Measurements from ENCODE around the gene BDH1. TPM values are rescaled to one million over a fixed set of nuclear protein-coding genes. Genes with fewer than 3 reads are reported as not detected.

The BDH1 gene
- total and polyA plus RNA-seq, 2 of the 13 experiments (the other 11 are each of a cell fraction or from before 2014, with no cell fraction given) = 21.2 to 71.9 TPM

DNA sequence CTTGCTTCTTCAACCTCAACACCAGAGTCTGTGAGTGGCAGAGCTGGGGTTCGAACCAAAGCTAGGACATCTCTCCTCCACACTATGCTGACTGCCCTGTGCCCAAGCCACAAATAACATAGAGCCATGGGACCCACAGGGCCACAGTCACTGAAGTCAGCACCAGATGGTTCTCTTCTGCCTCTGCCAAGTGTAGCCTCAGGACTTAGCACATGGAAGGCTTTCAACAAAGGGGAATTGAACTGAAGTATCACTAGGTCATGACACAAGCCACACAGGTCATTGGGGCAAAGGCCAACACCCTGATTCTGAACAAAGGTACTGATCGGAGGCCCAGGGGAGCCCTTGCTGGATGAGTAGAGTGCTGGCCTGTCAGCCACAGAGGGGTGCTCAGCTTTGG is 83.6 kb downstream of the BDH1 start (continued):
- TF ChIP-seq, protein P1, sequence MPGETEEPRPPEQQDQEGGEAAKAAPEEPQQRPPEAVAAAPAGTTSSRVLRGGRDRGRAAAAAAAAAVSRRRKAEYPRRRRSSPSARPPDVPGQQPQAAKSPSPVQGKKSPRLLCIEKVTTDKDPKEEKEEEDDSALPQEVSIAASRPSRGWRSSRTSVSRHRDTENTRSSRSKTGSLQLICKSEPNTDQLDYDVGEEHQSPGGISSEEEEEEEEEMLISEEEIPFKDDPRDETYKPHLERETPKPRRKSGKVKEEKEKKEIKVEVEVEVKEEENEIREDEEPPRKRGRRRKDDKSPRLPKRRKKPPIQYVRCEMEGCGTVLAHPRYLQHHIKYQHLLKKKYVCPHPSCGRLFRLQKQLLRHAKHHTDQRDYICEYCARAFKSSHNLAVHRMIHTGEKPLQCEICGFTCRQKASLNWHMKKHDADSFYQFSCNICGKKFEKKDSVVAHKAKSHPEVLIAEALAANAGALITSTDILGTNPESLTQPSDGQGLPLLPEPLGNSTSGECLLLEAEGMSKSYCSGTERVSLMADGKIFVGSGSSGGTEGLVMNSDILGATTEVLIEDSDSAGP (CRISPR knock-in tag; IDR thresholded peaks at IDR 0.05; ENCODE audit: borderline replicate concordance) = no peak
- TF ChIP-seq, protein P2, sequence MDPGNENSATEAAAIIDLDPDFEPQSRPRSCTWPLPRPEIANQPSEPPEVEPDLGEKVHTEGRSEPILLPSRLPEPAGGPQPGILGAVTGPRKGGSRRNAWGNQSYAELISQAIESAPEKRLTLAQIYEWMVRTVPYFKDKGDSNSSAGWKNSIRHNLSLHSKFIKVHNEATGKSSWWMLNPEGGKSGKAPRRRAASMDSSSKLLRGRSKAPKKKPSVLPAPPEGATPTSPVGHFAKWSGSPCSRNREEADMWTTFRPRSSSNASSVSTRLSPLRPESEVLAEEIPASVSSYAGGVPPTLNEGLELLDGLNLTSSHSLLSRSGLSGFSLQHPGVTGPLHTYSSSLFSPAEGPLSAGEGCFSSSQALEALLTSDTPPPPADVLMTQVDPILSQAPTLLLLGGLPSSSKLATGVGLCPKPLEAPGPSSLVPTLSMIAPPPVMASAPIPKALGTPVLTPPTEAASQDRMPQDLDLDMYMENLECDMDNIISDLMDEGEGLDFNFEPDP (CRISPR knock-in tag; conservative IDR thresholded peaks at IDR 0.05) = no peak
- TF ChIP-seq YY1 (IDR thresholded peaks at IDR 0.05; ENCODE audit: insufficient read depth, insufficient replicate concordance, low read depth, low read length) (no peak), ETV6 (CRISPR knock-in tag; conservative IDR thresholded peaks at IDR 0.05) (no peak), CHCHD3 (CRISPR knock-in tag; IDR thresholded peaks at IDR 0.05) (no peak), NR1H2 (CRISPR knock-in tag; IDR thresholded peaks at IDR 0.05; ENCODE audit: borderline replicate concordance, low read depth) (no peak), SMARCE1 (IDR thresholded peaks at IDR 0.05; ENCODE audit: borderline replicate concordance) (no peak), NBN (conservative IDR thresholded peaks at IDR 0.05) (no peak), JUND (CRISPR knock-in tag; IDR thresholded peaks at IDR 0.05) (no peak), HNF4A (CRISPR knock-in tag; IDR thresholded peaks at IDR 0.05) (peak; percentile 83), ZNF136 (CRISPR knock-in tag; IDR thresholded peaks at IDR 0.05; ENCODE audit: low read depth) (no peak), HNF4G (IDR thresholded peaks at IDR 0.05; ENCODE audit: borderline replicate concordance, low read depth, low read length) (peak; percentile 54; the same call in 1 of the 2 replicates), HNF4G (CRISPR knock-in tag; IDR thresholded peaks at IDR 0.05; ENCODE audit: borderline replicate concordance, low read depth) (no peak), SP1 (IDR thresholded peaks at IDR 0.05) (no peak), SP1 (CRISPR knock-in tag; IDR thresholded peaks at IDR 0.05) (no peak), MLLT10 (CRISPR knock-in tag; IDR thresholded peaks at IDR 0.05) (no peak), CBX5 (CRISPR knock-in tag; IDR thresholded peaks at IDR 0.05; ENCODE audit: borderline replicate concordance) (no peak), SMAD9 (CRISPR knock-in tag; IDR thresholded peaks at IDR 0.05) (no peak)
- TF ChIP-seq, protein P3, sequence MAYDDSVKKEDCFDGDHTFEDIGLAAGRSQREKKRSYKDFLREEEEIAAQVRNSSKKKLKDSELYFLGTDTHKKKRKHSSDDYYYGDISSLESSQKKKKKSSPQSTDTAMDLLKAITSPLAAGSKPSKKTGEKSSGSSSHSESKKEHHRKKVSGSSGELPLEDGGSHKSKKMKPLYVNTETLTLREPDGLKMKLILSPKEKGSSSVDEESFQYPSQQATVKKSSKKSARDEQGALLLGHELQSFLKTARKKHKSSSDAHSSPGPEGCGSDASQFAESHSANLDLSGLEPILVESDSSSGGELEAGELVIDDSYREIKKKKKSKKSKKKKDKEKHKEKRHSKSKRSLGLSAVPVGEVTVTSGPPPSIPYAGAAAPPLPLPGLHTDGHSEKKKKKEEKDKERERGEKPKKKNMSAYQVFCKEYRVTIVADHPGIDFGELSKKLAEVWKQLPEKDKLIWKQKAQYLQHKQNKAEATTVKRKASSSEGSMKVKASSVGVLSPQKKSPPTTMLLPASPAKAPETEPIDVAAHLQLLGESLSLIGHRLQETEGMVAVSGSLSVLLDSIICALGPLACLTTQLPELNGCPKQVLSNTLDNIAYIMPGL (CRISPR knock-in tag; IDR thresholded peaks at IDR 0.05; ENCODE audit: borderline replicate concordance in 1 of 2, low read depth in 1 of 2) = no peak
- TF ChIP-seq, protein P4, sequence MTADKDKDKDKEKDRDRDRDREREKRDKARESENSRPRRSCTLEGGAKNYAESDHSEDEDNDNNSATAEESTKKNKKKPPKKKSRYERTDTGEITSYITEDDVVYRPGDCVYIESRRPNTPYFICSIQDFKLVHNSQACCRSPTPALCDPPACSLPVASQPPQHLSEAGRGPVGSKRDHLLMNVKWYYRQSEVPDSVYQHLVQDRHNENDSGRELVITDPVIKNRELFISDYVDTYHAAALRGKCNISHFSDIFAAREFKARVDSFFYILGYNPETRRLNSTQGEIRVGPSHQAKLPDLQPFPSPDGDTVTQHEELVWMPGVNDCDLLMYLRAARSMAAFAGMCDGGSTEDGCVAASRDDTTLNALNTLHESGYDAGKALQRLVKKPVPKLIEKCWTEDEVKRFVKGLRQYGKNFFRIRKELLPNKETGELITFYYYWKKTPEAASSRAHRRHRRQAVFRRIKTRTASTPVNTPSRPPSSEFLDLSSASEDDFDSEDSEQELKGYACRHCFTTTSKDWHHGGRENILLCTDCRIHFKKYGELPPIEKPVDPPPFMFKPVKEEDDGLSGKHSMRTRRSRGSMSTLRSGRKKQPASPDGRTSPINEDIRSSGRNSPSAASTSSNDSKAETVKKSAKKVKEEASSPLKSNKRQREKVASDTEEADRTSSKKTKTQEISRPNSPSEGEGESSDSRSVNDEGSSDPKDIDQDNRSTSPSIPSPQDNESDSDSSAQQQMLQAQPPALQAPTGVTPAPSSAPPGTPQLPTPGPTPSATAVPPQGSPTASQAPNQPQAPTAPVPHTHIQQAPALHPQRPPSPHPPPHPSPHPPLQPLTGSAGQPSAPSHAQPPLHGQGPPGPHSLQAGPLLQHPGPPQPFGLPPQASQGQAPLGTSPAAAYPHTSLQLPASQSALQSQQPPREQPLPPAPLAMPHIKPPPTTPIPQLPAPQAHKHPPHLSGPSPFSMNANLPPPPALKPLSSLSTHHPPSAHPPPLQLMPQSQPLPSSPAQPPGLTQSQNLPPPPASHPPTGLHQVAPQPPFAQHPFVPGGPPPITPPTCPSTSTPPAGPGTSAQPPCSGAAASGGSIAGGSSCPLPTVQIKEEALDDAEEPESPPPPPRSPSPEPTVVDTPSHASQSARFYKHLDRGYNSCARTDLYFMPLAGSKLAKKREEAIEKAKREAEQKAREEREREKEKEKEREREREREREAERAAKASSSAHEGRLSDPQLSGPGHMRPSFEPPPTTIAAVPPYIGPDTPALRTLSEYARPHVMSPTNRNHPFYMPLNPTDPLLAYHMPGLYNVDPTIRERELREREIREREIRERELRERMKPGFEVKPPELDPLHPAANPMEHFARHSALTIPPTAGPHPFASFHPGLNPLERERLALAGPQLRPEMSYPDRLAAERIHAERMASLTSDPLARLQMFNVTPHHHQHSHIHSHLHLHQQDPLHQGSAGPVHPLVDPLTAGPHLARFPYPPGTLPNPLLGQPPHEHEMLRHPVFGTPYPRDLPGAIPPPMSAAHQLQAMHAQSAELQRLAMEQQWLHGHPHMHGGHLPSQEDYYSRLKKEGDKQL (CRISPR knock-in tag; IDR thresholded peaks at IDR 0.05; ENCODE audit: low read depth) = no peak
